ENCODE measurements around the gene HDAC4. TPM values are rescaled to one million over a fixed set of nuclear protein-coding genes. Genes with fewer than 3 reads are reported as not detected.

The HDAC4 gene
- total RNA-seq, 6 experiments from 2014 or later = 7.4 to 13.0 (median 9.5) TPM

DNA sequence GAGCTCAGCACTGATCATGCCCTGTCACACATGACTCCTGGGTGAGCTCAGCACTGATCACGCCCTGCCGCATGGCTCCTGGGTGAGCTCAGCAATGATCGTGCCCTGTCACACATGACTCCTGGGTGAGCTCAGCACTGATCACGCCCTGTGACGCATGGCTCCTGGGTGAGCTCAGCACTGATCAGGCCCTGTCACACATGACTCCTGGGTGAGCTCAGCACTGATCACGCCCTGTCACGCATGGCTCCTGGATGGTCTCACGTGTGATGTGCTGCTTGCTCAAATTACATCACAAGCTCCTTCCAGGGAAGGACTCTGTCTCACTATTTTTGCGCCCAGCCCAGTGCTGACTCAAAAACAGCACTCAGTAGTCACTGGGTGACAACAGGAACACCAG, 258.0 kb downstream of the HDAC4 start:
- H3K27me3 Mint-ChIP-seq (ENCODE audit: insufficient read depth) = no peaks in the 10 kb centered on the region; the same call in 1 of the 2 replicates
- TF ChIP-seq, protein P1, sequence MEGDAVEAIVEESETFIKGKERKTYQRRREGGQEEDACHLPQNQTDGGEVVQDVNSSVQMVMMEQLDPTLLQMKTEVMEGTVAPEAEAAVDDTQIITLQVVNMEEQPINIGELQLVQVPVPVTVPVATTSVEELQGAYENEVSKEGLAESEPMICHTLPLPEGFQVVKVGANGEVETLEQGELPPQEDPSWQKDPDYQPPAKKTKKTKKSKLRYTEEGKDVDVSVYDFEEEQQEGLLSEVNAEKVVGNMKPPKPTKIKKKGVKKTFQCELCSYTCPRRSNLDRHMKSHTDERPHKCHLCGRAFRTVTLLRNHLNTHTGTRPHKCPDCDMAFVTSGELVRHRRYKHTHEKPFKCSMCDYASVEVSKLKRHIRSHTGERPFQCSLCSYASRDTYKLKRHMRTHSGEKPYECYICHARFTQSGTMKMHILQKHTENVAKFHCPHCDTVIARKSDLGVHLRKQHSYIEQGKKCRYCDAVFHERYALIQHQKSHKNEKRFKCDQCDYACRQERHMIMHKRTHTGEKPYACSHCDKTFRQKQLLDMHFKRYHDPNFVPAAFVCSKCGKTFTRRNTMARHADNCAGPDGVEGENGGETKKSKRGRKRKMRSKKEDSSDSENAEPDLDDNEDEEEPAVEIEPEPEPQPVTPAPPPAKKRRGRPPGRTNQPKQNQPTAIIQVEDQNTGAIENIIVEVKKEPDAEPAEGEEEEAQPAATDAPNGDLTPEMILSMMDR (IDR thresholded peaks at IDR 0.05) = no peak
- no peaks in the 10 kb centered on the region for H3K4me1 Mint-ChIP-seq (ENCODE audit: low read depth)
- H3K27ac Mint-ChIP-seq = no peak overlapping the region; the same call in 1 of the 2 replicates
- no peaks in the 10 kb centered on the region for H3K9me3 Mint-ChIP-seq
- H3K4me3 Mint-ChIP-seq = no peak overlapping the region
- H3K36me3 Mint-ChIP-seq (ENCODE audit: low read depth) = peaks cover 4% of the 10 kb centered on the region; the same call in 1 of the 2 replicates
- DNase-seq = no peak

DNA sequence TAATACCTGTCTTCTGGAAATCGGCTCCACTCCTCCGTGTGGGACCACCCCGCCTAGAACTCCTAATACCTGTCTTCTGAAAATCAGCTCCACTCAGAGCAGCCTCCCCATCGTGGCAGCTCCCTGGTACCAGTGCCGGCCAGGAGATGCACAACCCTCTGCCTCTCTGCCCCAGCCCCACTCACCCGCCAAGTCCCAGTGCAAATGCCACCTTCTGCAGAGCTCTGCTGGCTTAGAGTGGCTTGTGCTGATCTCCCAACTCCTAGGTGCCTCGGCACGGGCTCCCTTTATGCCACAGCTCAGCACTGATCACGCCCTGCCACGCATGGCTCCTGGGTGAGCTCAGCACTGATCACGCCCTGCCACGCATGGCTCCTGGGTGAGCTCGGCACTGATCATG, 258.5 kb downstream of the HDAC4 start:
- TF ChIP-seq, protein P1 (IDR thresholded peaks at IDR 0.05) = no peak
- H3K36me3 Mint-ChIP-seq (ENCODE audit: low read depth) = peaks cover 4% of the 10 kb centered on the region; the same call in 1 of the 2 replicates
- no peak for DNase-seq

DNA sequence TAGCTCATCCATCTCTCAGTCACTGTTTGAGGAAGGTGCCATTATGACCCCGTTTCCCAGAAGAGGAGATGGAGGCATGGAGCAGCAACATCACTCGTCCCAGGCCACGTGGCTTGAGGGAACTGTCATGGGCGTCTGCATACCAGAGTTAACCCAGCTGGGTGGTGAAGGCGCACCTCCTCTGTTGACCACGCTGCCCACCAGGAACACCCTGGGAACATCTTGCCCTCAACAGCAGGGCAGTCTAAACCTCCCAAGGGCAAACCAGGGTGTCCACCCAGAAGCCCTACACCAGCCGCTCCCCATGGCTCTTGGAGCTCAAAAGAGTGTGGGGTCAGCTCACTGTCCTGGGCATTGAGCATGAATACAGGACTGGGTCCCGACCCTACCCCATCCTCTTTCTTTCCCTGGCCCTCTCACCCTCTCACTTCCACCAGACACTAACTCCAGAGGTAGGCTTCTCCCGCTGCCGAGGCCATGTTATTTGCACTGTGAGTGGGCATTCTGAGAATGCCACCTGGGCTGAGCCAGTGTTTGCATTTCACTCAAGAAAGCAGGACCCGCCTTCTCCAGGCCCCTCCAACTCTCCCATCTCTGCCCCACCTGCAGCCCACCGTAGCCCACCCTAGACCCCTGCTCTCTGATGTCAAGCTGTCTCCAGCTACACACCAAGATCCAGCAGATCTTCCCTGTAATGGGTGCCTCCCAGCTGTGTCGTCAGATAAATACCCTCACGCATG, 259.6 kb downstream of the HDAC4 start:
- TF ChIP-seq, protein P1 (IDR thresholded peaks at IDR 0.05) = no peak
- no peaks in the 10 kb centered on the region; the same call in 1 of the 2 replicates for H3K27me3 Mint-ChIP-seq (ENCODE audit: insufficient read depth)
- H3K4me1 Mint-ChIP-seq (ENCODE audit: low read depth) = no peaks in the 10 kb centered on the region
- no peak overlapping the region for H3K4me3 Mint-ChIP-seq
- DNase-seq = no peak
- H3K27ac Mint-ChIP-seq = no peak overlapping the region
- H3K36me3 Mint-ChIP-seq (ENCODE audit: low read depth) = peaks cover 9% of the 10 kb centered on the region
- no peaks in the 10 kb centered on the region for H3K9me3 Mint-ChIP-seq

More for the DNA sequence above, 258.5 kb downstream of the HDAC4 start:
- Mint-ChIP-seq H3K4me3 (no peak overlapping the region), H3K27me3 (ENCODE audit: insufficient read depth) (no peaks in the 10 kb centered on the region; the same call in 1 of the 2 replicates), H3K4me1 (ENCODE audit: low read depth) (no peaks in the 10 kb centered on the region), H3K9me3 (no peaks in the 10 kb centered on the region), H3K27ac (no peak overlapping the region)

DNA sequence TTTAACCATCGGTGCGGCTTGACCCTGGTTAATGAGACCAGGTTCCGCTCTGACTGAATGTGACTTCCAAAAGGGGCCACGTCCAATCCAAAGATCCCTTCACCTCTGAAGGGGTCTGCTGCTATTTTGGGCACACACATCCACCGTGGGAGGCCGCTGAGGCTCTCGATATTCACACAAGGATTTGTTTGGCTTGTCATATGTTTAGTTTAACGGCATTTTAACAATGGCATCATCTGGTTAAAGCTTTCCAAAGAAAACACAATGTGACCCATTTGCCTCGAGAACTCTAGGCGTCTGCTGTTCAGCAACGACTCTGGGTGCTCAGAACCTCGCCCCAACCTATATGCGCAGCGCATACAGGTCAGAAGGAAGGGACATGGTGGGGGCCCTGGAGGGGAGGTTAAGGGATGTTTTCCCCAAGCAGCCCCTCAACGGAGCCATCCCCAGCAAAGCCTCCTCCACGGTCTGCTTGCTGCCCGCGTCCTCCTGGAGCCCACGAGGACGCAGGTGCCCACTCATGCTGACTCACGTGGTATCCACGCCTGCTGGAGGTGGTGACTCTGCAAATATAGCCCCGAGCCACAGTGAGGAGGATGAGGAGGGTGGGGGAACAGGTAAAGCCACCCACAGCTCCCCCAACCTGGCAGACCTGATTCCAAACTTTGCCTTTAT, 260.3 kb downstream of the HDAC4 start:
- DNase-seq = no peak
- Mint-ChIP-seq H3K4me1 (ENCODE audit: low read depth) (no peaks in the 10 kb centered on the region), H3K9me3 (no peaks in the 10 kb centered on the region), H3K36me3 (ENCODE audit: low read depth) (peaks cover 11% of the 10 kb centered on the region), H3K4me3 (no peak overlapping the region), H3K27ac (no peak overlapping the region), H3K27me3 (ENCODE audit: insufficient read depth) (no peaks in the 10 kb centered on the region; the same call in 1 of the 2 replicates)
- TF ChIP-seq, protein P1 (IDR thresholded peaks at IDR 0.05) = no peak

DNA sequence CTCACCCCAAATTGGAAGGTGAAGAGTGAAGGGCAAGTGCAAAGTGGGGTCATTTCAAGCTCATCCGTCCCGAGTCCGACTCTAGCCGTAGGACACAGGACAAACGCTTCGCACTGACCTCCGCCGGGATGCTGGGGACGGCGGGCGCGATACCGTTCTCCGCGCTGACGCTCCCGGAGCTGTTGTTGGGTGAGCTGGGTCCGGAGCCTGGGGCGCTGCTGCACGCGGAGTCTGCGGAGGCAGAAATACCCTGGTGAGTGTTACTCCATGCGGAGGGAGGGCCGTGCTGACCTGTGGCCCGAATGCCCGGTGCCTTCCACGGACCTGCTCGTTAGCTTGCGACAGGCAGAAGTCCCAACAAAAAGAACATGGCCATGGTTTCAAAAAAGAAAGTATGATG, 261.3 kb downstream of the HDAC4 start:
- no peaks in the 10 kb centered on the region for H3K4me1 Mint-ChIP-seq (ENCODE audit: low read depth)
- H3K27ac Mint-ChIP-seq = no peak overlapping the region
- H3K27me3 Mint-ChIP-seq (ENCODE audit: insufficient read depth) = no peaks in the 10 kb centered on the region; the same call in 1 of the 2 replicates
- TF ChIP-seq, protein P1 (IDR thresholded peaks at IDR 0.05) = no peak
- no peak overlapping the region for H3K4me3 Mint-ChIP-seq
- no peak for DNase-seq
- peaks cover 11% of the 10 kb centered on the region for H3K36me3 Mint-ChIP-seq (ENCODE audit: low read depth)
- no peaks in the 10 kb centered on the region for H3K9me3 Mint-ChIP-seq
